ENCODE data around the gene TMED1.

Gene TMED1

GRCh38 chr19:10831987-10832938 is 3.7 kb downstream of the TMED1 start:
- DNase-seq (ENCODE audit: low read depth in 2 of 2), result no peak

GRCh38 chr19:10830931-10831779 is 4.9 kb downstream of the TMED1 start:
- DNase-seq (ENCODE audit: low read depth in 2 of 2), result no peak

DNA sequence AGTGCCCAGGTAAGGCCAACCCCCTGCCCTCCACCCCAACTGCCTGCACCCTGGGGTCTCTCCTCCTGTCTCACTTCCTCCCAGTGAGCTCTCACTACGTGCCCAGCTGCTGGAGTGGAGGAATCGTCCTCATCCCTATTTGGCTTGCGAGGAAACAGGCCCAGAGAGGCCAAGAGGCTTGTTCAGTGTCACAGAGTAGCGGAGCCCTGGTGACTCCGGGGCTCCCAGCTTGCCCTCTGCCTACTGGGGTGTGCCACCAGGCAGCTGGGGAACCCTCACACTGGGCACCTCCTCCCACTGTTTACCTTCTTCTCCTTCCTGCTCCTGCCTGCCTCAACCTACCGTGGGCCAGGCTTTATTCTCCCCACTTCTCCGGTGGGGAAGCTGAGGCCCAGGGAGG is 5.6 kb downstream of the TMED1 start:
- DNase-seq (ENCODE audit: low read depth in 2 of 2), result no peak

- DNase-seq (ENCODE audit: low read depth in 2 of 2), result no peak
These were observed 6.0 kb downstream of the TMED1 start for GRCh38 chr19:10829967-10830366.

DNA sequence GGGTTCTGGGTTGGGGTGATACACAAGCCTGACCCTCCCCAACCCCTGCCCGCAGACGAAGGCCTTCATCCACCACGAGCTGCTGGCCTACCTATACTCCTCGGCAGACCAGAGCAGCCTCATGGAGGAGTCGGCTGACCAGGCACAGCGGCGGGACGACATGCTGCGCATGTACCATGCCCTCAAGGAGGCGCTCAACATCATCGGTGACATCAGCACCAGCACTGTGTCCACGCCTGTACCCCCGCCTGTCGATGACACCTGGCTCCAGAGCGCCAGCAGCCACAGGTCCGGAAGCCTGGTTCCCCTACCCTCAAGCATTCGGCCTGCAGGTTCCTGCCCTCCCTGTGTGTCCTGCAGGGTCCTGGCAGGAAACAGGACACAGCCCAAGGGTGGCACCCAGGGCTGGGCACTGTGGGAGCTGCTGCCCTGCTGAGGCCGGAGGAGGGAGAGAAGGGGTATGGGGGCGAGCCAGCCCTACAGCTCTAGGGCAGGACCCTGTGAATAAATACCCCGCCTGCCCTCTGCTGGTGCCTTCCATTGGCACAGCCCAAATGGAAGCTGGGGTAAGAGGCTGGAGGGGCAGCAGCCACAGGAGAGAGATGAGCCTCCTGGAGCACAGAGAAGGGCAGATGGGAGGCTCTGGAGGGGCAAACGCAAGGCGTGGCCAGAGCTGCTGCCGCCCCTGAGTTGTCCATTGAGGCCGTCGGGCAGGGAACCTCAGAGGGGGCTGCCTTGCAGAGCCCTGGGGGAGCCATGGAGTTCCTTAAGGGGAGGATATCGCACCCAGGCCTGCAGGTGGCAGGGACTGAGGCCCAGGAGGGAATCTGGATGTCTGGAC is 6.8 kb downstream of the TMED1 start:
- DNase-seq (ENCODE audit: low read depth in 2 of 2), result no peak

- no peak for DNase-seq (ENCODE audit: low read depth in 2 of 2)
These were observed 9.2 kb downstream of the TMED1 start for GRCh38 chr19:10826846-10827245.

GRCh38 chr19:10826231-10826630 is 9.8 kb downstream of the TMED1 start:
- DNase-seq (ENCODE audit: low read depth in 2 of 2), result no peak

- DNase-seq (ENCODE audit: low read depth in 2 of 2), result no peak
These were observed 12.3 kb downstream of the TMED1 start for GRCh38 chr19:10823690-10824089.

DNA sequence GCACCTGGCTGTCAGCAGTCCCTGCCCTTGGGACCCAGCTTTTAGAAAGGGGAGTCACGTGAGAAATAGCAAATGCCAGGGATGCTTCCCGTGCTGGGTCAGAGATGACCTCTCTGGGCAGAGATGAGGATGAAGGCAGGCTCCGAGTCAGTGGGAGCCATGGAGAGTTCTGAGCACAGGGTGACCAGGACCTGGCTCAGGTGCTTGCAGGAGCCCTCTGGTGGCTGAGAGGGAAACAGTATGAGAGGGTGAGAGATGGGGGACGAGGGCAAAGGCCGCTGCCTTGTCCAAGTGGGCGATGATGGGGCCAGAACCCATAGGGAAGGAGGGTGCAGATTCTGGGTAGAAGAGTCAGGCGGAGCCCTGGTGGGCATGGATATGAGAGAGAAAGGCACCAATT is 15.8 kb downstream of the TMED1 start:
- DNase-seq (ENCODE audit: low read depth in 2 of 2), result no peak

GRCh38 chr19:10819124-10820060 is 16.6 kb downstream of the TMED1 start:
- no peak for DNase-seq (ENCODE audit: low read depth in 2 of 2)

DNA sequence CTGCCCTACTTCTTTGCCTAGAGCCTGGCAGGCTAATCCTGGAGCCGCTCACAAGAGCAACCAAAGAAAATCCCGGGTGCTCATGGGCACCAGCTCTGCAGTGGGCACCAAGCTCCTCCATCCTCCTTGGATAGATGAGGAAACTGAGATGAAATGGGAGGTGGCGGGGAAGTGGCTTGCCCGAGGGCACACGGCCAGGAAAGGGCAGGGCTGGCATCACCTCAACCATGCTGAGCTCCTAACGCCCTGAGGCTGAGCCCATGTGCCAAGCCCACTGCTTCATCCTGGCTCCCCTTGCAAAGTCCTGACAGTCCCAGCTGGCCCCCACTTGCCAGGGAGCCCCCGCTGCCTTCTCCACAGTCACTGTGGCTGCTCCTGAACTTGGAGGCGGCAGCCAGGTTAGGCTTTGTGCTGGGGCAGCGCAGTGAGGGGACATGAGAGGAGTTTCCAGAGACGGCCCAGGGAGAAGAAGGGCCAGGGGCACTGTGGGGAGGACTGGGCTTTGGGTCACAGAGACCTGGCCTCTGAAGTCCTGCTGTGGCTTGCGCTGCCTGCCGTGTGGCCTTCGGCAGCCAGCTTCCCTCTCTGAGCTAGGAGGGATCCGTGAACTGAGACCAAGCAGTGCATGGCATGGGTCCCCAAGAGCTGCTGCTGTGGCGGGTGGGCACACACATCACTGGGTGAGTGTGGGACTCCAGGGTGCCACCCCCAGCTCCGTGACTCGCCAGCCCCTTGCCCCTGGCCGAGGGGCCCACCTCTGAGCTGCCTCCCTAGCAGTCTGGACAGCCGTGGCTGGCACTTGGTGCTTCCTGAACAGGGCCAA is 17.5 kb downstream of the TMED1 start:
- no peak for DNase-seq (ENCODE audit: low read depth in 2 of 2)

DNA sequence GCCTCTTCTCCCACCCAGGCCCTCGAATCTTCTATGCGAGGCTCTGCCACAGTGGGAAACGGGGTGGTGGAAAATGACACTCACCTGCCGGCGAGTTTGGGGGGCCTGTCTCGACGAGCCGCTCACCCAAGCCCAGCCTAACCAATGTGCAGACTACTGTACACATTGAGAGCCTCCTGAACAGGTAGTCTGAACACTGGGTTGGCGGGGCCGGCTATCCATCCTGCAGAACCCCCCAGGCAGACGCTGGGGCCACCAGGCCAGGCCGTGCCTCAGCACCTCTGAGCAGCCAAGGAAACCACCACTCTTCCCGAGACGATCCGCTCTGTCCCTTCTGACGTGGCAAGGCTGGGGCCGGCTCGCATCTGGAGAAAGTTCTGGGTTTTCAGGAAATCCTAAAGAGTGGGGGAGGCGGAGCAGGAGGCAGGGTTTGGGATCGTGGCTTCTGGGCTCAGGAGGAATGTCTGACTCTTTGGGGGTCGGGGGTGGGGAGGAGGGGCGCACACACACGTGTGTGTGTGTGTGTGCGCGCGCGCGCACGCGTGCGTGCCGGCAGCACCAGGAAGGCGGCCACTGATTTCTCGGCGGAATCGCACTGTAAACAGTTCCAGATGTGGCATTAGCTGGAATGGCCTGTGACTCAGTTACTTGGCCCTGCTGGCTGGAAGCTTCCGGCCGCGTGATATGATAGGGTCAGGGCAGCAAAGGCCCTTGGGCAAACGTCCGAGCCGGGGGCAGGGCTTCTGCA is 18.5 kb downstream of the TMED1 start:
- DNase-seq (ENCODE audit: low read depth in 2 of 2), result no peak

DNA sequence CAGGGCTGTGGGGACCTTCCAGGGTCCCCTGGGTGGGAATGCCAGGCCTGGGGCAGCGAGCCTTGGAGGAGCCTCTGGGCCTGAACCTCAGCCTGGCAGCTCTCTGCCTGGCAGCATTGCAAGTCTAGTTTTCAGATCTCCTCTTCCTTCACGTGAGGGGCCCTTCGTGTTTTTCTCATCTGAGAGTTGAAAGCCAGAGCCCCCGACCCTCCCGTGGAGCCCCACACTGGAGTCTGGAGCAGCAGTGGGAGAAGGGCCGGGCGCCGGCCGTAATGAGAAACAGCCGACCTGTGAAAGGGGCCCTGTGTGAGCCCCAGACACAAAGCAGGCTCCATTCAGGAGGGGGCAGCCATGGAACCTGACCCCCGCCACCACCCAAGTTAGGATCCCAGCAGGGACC is 19.3 kb downstream of the TMED1 start:
- DNase-seq (ENCODE audit: low read depth in 2 of 2), result no peak

GRCh38 chr19:10815969-10816644 is 19.9 kb downstream of the TMED1 start:
- no peak for DNase-seq (ENCODE audit: low read depth in 2 of 2)

DNA sequence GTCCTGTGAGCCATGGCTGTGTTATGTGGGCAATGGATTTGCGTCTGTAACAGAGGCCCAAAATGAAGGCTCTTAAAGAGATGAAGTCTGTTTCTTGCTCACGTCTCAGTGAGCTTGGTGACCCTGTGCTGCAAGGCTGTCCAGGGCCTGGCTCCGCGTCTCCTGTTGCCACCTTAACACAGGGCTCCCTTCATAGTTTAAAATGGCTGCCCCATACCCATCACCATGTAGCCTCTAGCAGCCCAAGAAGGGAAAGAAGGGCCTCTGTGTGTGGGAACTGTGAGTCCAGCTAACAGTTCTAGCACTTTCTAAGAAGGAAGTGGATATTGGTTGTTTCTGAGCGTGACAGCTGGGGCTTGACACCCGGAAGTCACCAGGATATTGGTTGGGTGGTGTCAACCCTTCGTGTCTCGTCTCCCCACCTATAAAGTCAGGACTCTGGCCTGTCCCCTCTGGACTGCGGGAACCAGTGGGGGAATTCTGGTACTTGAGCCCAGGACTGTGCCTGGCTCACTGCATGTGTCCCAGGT is 20.9 kb downstream of the TMED1 start:
- DNase-seq (ENCODE audit: low read depth in 2 of 2), result no peak

- peak; percentile 27 to 39 for DNase-seq (ENCODE audit: low read depth in 2 of 2)
These were observed 23.1 kb downstream of the TMED1 start for GRCh38 chr19:10812902-10813404.

DNA sequence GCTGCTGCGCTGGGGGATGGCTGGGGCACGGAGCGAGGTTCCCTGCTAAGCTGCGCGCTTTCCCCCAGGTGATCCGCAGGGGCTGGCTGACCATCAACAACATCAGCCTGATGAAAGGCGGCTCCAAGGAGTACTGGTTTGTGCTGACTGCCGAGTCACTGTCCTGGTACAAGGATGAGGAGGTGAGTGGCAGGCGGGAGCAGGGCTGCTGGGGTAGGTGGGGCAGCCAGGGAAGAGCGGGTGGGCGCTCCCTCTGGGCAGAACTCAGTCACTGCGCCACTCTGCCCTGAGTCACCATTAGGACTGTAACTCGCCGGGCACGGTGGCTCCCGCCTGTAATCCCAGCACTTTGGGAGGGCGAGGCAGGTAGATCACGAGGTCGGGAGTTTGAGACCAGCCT is 23.8 kb downstream of the TMED1 start:
- DNase-seq (ENCODE audit: low read depth in 2 of 2), result no peak

Measured in stimulated activated CD8-positive, alpha-beta memory T cell treated with anti-CD3 and anti-CD28 coated beads, Interleukin-2, amount 100 ng/mL, for 48 hours (primary cell).